HG02759 (cell line): ENCODE results near the gene TTC28.
"Not testable (repeated sequence)": the region's sequence is repeated elsewhere in the genome, so short reads cannot be mapped to it uniquely, and the experiment has no call there.

Source experiments
- ATAC-seq: cut with Tn5 transposase; IDR thresholded peaks from one replicate; pipeline ENCODE4 v1.9.1; 2021; ENCODE audit warnings: mild to moderate bottlenecking, moderate library complexity; ENCODE audit not compliant: unreplicated experiment

Gene TTC28

DNA sequence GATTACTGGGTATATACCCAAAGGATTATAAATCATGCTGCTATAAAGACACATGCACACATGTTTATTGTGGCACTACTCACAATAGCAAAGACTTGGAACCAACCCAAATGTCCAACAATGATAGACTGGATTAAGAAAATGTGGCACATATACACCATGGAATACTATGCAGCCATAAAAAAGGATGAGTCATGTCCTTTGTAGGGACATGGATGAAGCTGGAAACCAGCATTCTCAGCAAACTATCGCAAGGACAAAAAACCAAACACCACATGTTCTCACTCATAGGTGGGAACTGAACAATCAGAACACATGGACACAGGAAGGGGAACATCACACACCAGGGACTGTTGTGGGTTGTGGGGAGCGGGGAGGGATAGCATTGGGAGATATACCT lies 510.3 kb downstream of the TTC28 start:
- ATAC-seq: not testable (repeated sequence)

GRCh38 chr22:28155808-28156207 lies 523.8 kb downstream of the TTC28 start:
- ATAC-seq: no peak

- no peak for ATAC-seq
Measured at GRCh38 chr22:28154861-28155260, 524.8 kb downstream of the TTC28 start.

DNA sequence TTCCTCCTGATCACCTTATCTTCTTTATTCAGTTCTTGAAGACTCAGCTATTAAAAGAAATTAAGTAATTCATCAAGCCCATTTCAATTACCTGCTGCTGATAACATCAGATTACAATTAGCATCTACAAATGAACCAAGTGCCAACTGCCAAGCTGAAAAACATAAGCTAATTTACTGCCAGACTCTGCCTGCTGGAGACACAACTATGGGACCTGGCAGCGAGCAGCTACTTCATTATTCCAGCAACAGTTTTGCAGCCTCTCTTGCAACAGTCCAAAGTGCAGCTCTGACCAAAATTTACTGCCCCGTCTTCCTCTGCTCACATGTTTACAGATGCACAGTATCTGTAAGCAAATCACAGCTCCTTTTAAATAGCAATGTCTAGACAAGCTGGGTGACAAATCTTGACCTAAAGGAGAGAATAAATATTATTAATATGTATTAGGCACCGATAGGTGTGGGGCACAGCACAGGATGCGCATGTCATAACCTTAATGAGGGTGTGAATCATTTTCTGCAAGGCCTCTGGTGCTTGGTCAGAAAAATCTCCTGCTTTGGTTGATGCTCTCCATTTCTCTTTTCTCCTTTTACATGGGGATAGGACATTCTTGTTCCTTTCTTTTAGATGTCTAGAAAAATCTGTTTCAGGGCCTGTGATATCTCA lies 528.4 kb downstream of the TTC28 start:
- no peak for ATAC-seq

- ATAC-seq: no peak
Measured at GRCh38 chr22:28148816-28149465, 530.7 kb downstream of the TTC28 start.

GRCh38 chr22:28147401-28147800 lies 532.2 kb downstream of the TTC28 start:
- ATAC-seq: no peak

GRCh38 chr22:28146401-28147314 lies 533.0 kb downstream of the TTC28 start:
- no peak for ATAC-seq

DNA sequence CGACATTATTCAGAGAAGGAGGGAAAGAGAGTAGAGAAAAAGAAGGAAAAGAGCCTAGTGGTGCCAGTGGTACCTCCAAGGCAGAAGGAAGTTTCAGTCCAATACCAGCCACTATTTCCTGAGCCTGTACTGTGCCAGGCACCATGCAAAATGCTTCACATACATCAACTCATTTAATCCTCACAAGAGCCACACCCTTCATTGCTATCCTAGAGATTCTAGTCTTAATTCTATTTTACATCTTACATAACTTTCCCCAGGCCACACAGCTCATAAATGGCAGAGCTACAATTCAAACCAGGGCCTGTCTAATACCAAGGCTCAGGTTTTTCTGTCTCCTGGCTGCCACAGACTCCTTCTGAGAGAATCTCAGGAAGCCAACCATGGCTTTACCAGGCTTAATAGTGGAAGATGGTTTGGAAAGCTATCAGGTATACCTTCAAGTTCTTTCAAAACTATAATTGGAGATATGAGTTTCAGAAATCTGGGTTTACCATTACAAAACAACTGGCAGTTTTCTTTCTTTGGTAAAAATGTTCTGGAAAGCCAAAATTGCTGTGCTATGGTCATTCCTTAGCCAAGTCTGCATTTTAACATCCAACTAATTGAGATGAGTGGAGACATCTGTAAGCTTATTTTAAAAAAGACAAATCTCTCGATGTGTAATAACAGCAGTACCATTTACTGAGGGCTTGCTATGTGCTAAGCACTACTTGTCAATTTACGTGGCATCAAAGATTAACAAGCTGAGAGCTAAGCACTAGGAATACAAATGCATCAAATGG lies 535.5 kb downstream of the TTC28 start:
- no peak for ATAC-seq

- ATAC-seq: no peak
Measured at GRCh38 chr22:28143241-28143865, 536.3 kb downstream of the TTC28 start.

- no peak for ATAC-seq
Measured at GRCh38 chr22:28142361-28142961, 537.2 kb downstream of the TTC28 start.

GRCh38 chr22:28141614-28142013 lies 538.0 kb downstream of the TTC28 start:
- ATAC-seq: no peak

DNA sequence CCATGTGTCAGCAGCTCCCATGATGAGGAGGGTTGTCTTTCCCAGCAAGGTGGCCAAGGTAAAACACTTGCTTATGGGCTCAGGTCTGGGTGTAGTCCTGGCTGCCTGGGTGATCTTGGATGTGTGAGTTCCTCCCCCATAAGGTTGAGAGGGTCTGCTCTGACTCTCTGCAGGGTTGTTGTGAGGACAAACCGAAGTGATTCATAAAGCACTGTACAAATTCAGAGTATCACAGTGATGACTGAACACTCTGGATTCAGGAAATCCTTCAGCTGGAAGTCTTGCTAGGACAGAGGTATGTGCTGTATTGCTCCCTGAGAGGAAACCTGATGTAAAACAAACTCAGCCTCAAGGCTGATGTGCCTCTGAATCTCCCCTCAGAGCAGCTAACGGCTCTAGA lies 539.7 kb downstream of the TTC28 start:
- no peak for ATAC-seq

- no peak for ATAC-seq
Measured at GRCh38 chr22:28139516-28139915, 540.1 kb downstream of the TTC28 start.

- ATAC-seq: no peak
Measured at GRCh38 chr22:28137036-28137435, 542.6 kb downstream of the TTC28 start.

GRCh38 chr22:28132466-28132865 lies 547.2 kb downstream of the TTC28 start:
- ATAC-seq: no peak

- no peak for ATAC-seq
Measured at GRCh38 chr22:28129319-28129962, 550.2 kb downstream of the TTC28 start.

GRCh38 chr22:28128827-28129226 lies 550.8 kb downstream of the TTC28 start:
- ATAC-seq: no peak

DNA sequence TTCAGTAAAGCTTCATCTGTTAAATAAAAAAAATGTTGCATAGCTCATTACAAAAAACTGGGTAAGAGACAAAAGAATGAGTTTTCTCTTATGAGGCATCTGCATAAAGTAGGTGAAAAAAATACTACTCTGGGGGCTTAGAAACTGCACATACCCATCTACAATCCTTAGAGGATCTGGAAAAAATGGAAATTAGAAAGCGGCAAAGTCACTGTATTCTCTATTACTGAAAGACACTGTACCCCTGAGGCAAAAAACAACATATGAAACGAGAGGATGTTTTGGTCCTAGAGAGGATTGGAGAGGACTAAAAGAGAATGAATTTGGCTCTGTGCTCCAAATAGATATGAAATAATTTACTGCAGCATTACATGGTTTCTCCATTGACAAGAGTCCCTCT lies 553.8 kb downstream of the TTC28 start:
- ATAC-seq: no peak

GRCh38 chr22:28123989-28124766 lies 555.5 kb downstream of the TTC28 start:
- no peak for ATAC-seq
